MM.1S (cell line): ENCODE data around the gene MYH11.

Experiments used
- EZH2phosphoT487 ChIP-seq: fragments of 300-600 bp; sonication (generic); IDR thresholded peaks from 2 replicates; pipeline ENCODE4 v1.6.1; 2018; ENCODE audit warnings: antibody characterized with exemption, low read length
- TF ChIP-seq, protein P1 (sequence below): fragments of 300-600 bp; sonication (generic); IDR thresholded peaks from 2 replicates; pipeline ENCODE4 v1.5.1; 2016; ENCODE audit warnings: antibody characterized with exemption, low read length, mixed read lengths

DNA sequence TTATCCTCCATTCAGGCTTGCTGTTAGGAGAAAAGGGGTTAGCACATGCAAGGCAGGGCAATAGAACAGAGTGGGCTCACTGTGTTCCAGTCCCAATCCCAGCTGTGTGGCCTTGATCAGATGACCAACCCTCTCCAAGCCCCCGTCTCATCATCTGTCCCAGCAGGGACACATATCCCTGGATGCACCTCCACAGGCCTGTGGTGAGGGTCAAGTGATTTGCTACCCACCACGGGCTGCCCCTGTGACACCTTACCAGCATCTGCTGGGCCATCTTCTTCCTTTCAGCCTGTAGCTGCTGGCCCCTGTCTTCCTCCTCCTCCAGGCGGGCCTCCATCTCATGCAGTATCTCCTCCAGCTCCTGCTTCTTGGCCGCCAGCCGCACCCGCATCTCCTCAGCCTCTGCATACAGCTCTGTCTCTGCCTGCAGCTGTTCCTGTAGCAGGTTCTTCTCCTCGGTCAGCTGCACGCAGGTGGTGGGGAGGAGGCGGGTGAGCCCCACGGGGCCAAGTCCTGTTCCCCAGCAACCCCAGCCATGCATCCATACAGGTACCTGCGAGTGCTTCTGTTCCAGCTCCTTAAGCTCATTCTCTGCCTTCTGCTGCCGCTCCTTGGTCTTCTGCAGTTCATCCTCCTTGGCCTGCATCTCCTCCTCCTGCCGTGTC lies 115.5 kb downstream of the MYH11 start:
- TF ChIP-seq, protein P1, sequence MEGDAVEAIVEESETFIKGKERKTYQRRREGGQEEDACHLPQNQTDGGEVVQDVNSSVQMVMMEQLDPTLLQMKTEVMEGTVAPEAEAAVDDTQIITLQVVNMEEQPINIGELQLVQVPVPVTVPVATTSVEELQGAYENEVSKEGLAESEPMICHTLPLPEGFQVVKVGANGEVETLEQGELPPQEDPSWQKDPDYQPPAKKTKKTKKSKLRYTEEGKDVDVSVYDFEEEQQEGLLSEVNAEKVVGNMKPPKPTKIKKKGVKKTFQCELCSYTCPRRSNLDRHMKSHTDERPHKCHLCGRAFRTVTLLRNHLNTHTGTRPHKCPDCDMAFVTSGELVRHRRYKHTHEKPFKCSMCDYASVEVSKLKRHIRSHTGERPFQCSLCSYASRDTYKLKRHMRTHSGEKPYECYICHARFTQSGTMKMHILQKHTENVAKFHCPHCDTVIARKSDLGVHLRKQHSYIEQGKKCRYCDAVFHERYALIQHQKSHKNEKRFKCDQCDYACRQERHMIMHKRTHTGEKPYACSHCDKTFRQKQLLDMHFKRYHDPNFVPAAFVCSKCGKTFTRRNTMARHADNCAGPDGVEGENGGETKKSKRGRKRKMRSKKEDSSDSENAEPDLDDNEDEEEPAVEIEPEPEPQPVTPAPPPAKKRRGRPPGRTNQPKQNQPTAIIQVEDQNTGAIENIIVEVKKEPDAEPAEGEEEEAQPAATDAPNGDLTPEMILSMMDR = no peak
- TF ChIP-seq EZH2phosphoT487 = no peak
